GM12801 (cell line): ENCODE measurements around the gene TPRA1.

Experiments used
- CTCF ChIP-seq: IDR thresholded peaks from one replicate; pipeline ENCODE4 v1.5.1; 2011; ENCODE audit warnings: control low read depth; ENCODE audit not compliant: insufficient read length; ENCODE audit errors: extremely low read depth

TPRA1 gene

GRCh38 chr3:127536830-127537812 lies 53.4 kb downstream of the TPRA1 start:
- TF ChIP-seq CTCF, result no peak

GRCh38 chr3:127535901-127536829 lies 54.4 kb downstream of the TPRA1 start:
- TF ChIP-seq CTCF, result no peak

- no peak for TF ChIP-seq CTCF
Measured at GRCh38 chr3:127535106-127535785, 55.3 kb downstream of the TPRA1 start.

- TF ChIP-seq CTCF, result no peak
Measured at GRCh38 chr3:127534564-127534963, 56.0 kb downstream of the TPRA1 start.

- TF ChIP-seq CTCF, result no peak
Measured at GRCh38 chr3:127534161-127534451, 56.4 kb downstream of the TPRA1 start.

GRCh38 chr3:127532561-127533203 lies 57.9 kb downstream of the TPRA1 start:
- TF ChIP-seq CTCF, result no peak
